ENCODE results near the gene TBC1D10B. TPM values are rescaled to one million over a fixed set of nuclear protein-coding genes. Genes with fewer than 3 reads are reported as not detected.

Gene TBC1D10B, protein sequence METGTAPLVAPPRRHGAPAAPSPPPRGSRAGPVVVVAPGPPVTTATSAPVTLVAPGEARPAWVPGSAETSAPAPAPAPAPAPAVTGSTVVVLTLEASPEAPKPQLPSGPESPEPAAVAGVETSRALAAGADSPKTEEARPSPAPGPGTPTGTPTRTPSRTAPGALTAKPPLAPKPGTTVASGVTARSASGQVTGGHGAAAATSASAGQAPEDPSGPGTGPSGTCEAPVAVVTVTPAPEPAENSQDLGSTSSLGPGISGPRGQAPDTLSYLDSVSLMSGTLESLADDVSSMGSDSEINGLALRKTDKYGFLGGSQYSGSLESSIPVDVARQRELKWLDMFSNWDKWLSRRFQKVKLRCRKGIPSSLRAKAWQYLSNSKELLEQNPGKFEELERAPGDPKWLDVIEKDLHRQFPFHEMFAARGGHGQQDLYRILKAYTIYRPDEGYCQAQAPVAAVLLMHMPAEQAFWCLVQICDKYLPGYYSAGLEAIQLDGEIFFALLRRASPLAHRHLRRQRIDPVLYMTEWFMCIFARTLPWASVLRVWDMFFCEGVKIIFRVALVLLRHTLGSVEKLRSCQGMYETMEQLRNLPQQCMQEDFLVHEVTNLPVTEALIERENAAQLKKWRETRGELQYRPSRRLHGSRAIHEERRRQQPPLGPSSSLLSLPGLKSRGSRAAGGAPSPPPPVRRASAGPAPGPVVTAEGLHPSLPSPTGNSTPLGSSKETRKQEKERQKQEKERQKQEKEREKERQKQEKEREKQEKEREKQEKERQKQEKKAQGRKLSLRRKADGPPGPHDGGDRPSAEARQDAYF
- 10 to 100 TPM; 59.0 to 61.4 TPM for total RNA-seq
- polyA plus RNA-seq = 17.3 TPM

- peak; percentile 96 to 100 (median 100) for DNase-seq
- CTCF ChIA-PET = interaction anchor here (0.8 to 2.4 kb wide), 12 partner anchors 8 to 279 kb away, joined by 3 to 24 read pairs (median 6); partner anchors contain the start of genes SEPTIN1, TBX6, ZNF747 and ZNF771
- H3K36me3 Mint-ChIP-seq = peaks cover 0 to 18% (median 2%) of the 10 kb centered on the region in 3 donors
- peaks cover 0 to 2% of the 10 kb centered on the region in 2 donors for H3K27me3 Mint-ChIP-seq
- POLR2A ChIA-PET = interaction anchor here (0.5 to 2.7 kb wide), 16 partner anchors 11 to 305 kb away, joined by 3 to 35 read pairs (median 6); partner anchors contain the start of genes ALDOA, CORO1A, PRR14 and SEPTIN1
- peak within 1 kb of the TSS; percentile 67 to 97 (median 94) for H3K27ac Mint-ChIP-seq
- Histone ChIP-seq H3K27me3 (ENCODE audit: insufficient read depth, low read length, poor library complexity, severe bottlenecking) (no peaks in the 10 kb centered on the region), H3K9me3 (ENCODE audit: low read length) (no peaks in the 10 kb centered on the region), H3K4me3 (ENCODE audit: low read length) (peak within 1 kb of the TSS; percentile 88), H3K4me1 (ENCODE audit: insufficient read depth, low read length) (peaks cover 36% of the 10 kb centered on the region), H3K36me3 (ENCODE audit: insufficient read depth, low read length) (peaks cover 2% of the 10 kb centered on the region), H3K27ac (ENCODE audit: low read depth, low read length) (peak within 1 kb of the TSS; percentile 74)
- peaks cover 43 to 56% (median 47%) of the 10 kb centered on the region in 3 donors for H3K4me1 Mint-ChIP-seq
- peak within 1 kb of the TSS; percentile 83 to 91 (median 89) for H3K4me3 Mint-ChIP-seq
- H3K9me3 Mint-ChIP-seq = no peaks in the 10 kb centered on the region
Measured at GRCh38 chr16:30370456-30371247, at the start of gene TBC1D10B. TSS of gene TBC1D10B (minus strand) at chr16:30370494. CDS start at chr16:30370183, 311 bp downstream.

DNA sequence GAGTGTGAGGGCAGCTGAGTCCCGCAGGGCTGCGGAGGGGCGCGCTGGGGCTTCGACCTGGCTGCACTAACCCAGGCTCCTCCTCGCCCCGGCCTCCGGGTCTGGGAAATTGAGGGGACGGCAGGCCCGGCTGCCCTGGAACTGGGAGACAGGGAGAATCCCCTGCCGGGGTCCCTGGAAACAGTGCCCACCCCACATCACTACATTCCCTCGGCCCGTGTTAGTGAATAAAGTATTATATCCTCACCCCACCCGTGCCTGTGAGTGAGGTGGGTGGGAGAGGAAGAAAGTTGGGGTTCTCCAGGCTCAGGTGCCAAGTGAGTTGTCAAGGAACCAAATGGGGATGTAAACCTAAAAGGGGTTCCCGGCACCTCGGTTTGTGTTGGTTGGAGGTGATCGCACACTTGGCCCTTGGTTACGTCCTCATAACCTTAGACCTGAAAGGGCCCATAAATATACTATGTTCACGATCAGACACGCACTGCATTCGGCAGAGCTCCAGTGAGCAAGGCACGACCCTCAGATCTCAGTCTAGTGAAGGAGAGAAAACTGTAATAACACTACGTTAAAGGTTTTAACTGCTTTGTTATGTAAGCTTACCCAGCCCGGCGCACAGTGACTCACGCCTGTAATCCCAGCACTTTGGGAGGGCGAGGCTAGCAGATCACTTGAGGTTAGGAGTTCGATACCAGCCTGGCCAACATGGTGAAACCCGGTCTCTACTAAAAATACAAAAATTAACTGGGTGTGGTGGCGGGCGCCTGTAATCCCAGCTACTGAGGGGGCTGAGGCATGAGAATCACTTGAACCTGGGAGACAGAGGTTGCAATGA is 48.3 kb upstream of the TBC1D10B start:
- Histone ChIP-seq H3K36me3 (ENCODE audit: insufficient read depth, low read length) (no peaks in the 10 kb centered on the region), H3K27ac (ENCODE audit: low read depth, low read length) (peak overlapping the region; percentile 65), H3K4me3 (ENCODE audit: low read length) (peak overlapping the region; percentile 68), H3K27me3 (ENCODE audit: insufficient read depth, low read length, poor library complexity, severe bottlenecking) (no peaks in the 10 kb centered on the region), H3K9me3 (ENCODE audit: low read length) (no peaks in the 10 kb centered on the region), H3K4me1 (ENCODE audit: insufficient read depth, low read length) (peaks cover 11% of the 10 kb centered on the region)
- H3K4me3 Mint-ChIP-seq = peak overlapping the region; percentile 47 to 82 (median 75)
- H3K36me3 Mint-ChIP-seq = peaks cover 0 to 28% (median 13%) of the 10 kb centered on the region in 3 donors
- POLR2A ChIA-PET = interaction anchor here (0.5 to 2.5 kb wide), 30 partner anchors 9 to 728 kb away, joined by 3 to 35 read pairs (median 4); partner anchors contain the start of genes ALDOA, CORO1A, DCTPP1 and FBRS
- no peaks in the 10 kb centered on the region for H3K9me3 Mint-ChIP-seq
- H3K27me3 Mint-ChIP-seq = peaks cover 0 to 1% of the 10 kb centered on the region in 2 donors
- DNase-seq = no peak
- H3K4me1 Mint-ChIP-seq = peaks cover 14 to 16% (median 14%) of the 10 kb centered on the region in 3 donors
- H3K27ac Mint-ChIP-seq = peak overlapping the region; percentile 73 to 88 (median 78)
- CTCF ChIA-PET = interaction anchor here (0.7 to 2.9 kb wide), 24 partner anchors 10 to 363 kb away, joined by 3 to 28 read pairs (median 3); partner anchors contain the start of genes DCTPP1, ITGAL, SEPTIN1 and TBX6

DNA sequence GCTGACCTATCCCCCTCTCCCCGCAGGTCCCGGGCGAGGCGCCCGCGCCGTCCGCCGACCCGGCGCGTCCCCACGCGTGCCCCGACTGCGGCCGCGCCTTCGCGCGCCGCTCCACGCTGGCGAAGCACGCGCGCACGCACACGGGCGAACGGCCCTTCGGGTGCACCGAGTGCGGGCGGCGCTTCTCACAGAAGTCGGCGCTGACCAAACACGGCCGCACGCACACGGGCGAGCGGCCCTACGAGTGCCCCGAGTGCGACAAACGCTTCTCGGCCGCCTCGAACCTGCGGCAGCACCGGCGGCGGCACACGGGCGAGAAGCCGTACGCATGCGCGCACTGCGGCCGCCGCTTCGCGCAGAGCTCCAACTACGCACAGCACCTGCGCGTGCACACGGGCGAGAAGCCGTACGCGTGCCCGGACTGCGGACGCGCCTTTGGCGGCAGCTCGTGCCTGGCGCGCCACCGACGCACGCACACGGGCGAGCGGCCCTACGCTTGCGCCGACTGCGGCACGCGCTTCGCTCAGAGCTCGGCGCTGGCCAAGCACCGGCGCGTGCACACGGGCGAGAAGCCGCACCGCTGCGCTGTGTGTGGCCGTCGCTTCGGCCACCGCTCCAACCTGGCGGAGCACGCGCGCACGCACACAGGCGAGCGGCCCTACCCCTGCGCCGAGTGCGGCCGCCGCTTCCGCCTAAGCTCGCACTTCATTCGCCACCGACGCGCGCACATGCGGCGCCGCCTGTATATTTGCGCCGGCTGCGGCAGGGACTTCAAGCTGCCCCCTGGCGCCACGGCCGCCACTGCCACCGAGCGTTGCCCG is 47.4 kb upstream of the TBC1D10B start:
- ChIA-PET CTCF (interaction anchor here (0.7 to 1.5 kb wide), 23 partner anchors 10 to 362 kb away, joined by 3 to 28 read pairs (median 3); partner anchors contain the start of genes DCTPP1, ITGAL, SEPTIN1 and TBX6), POLR2A (interaction anchor here (0.5 to 2.5 kb wide), 34 partner anchors 8 to 727 kb away, joined by 3 to 35 read pairs (median 4); partner anchors contain the start of genes ALDOA, CORO1A, DCTPP1 and FBRS)
- peak overlapping the region in 4 of 8 donors; percentile 68 to 88 (median 75) for H3K27ac Mint-ChIP-seq
- H3K27me3 Mint-ChIP-seq = peaks cover 0 to 1% of the 10 kb centered on the region in 2 donors
- peaks cover 0 to 24% (median 13%) of the 10 kb centered on the region in 3 donors for H3K36me3 Mint-ChIP-seq
- peaks cover 14 to 16% (median 14%) of the 10 kb centered on the region in 3 donors for H3K4me1 Mint-ChIP-seq
- peak overlapping the region; percentile 58 to 86 (median 71) for H3K4me3 Mint-ChIP-seq
- H3K4me3 ChIP-seq (ENCODE audit: low read length) = peak overlapping the region; percentile 68
- peak; percentile 80 to 93 (median 89) for DNase-seq
- H3K27ac ChIP-seq (ENCODE audit: low read depth, low read length) = peak overlapping the region; percentile 65
- no peaks in the 10 kb centered on the region for H3K9me3 ChIP-seq (ENCODE audit: low read length)
- no peaks in the 10 kb centered on the region for H3K9me3 Mint-ChIP-seq
- H3K27me3 ChIP-seq (ENCODE audit: insufficient read depth, low read length, poor library complexity, severe bottlenecking) = no peaks in the 10 kb centered on the region
- H3K4me1 ChIP-seq (ENCODE audit: insufficient read depth, low read length) = peaks cover 11% of the 10 kb centered on the region
- H3K36me3 ChIP-seq (ENCODE audit: insufficient read depth, low read length) = no peaks in the 10 kb centered on the region

DNA sequence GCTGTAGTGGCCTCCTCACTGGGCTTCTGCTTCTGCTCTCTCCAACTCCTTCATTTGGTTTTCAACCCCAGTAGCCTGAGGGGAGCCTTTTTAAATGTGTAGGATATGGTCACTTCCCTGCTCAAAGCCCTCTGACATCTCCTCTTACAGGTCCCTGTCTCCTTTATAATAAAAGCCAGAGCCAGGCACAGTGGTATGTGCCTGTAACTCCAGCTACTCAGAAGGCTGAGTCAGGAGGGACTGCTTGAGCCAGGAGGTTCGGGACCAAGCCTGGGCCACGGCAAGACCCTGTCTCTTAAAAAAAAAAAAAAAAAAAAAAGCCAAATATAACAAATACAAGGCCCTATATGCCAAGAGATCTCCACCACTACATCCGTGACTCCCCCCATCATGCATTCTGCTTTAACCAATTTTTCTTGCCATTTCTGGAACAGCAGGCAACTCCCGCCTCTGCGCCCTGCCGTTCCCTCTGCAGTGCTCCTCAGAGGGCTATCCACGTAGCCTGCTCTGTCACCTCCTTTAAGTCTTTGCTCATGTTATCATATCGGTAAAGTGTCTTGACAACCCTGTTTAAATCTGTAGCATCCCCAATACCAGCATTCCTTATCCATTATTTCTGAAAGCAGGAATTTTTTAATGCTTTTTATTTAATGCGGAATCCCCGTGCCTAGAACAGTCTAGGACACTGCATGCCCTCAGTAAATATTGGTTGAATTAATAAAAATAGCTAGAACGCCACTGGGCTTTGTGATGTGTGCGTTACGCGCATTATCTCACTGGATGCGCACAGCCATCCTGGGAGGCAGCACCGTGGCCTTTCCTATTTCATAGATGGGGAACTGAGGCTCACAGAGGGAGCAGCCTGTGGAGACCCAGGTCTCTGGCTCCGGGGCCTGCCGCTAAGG is 46.6 kb upstream of the TBC1D10B start:
- Mint-ChIP-seq H3K27me3 (peaks cover 0 to 1% of the 10 kb centered on the region in 2 donors), H3K27ac (peak overlapping the region in 7 of 8 donors; percentile 40 to 93 (median 78)), H3K4me1 (peaks cover 16 to 17% (median 17%) of the 10 kb centered on the region in 3 donors), H3K36me3 (peaks cover 0 to 25% (median 13%) of the 10 kb centered on the region in 3 donors), H3K4me3 (peak overlapping the region; percentile 56 to 75 (median 60)), H3K9me3 (no peaks in the 10 kb centered on the region)
- Histone ChIP-seq H3K27me3 (ENCODE audit: insufficient read depth, low read length, poor library complexity, severe bottlenecking) (no peaks in the 10 kb centered on the region), H3K9me3 (ENCODE audit: low read length) (no peaks in the 10 kb centered on the region), H3K36me3 (ENCODE audit: insufficient read depth, low read length) (no peaks in the 10 kb centered on the region), H3K4me1 (ENCODE audit: insufficient read depth, low read length) (peaks cover 11% of the 10 kb centered on the region), H3K27ac (ENCODE audit: low read depth, low read length) (peak overlapping the region; percentile 65), H3K4me3 (ENCODE audit: low read length) (peak overlapping the region; percentile 68)
- POLR2A ChIA-PET = interaction anchor here (0.6 to 2.5 kb wide), 20 partner anchors 10 to 357 kb away, joined by 3 to 35 read pairs (median 6); partner anchors contain the start of genes ALDOA, CORO1A, DCTPP1 and FBRS
- DNase-seq = no peak
- CTCF ChIA-PET = interaction anchor here (0.8 to 1.5 kb wide), 12 partner anchors 9 to 325 kb away, joined by 3 to 28 read pairs (median 4); partner anchors contain the start of genes DCTPP1, ITGAL, TBX6 and ZNF747

GRCh38 chr16:30416047-30416603 is 45.8 kb upstream of the TBC1D10B start:
- Mint-ChIP-seq H3K36me3 (peaks cover 0 to 23% (median 10%) of the 10 kb centered on the region in 3 donors), H3K4me3 (peak overlapping the region in 5 of 7 donors; percentile 0 to 80 (median 17)), H3K9me3 (no peaks in the 10 kb centered on the region), H3K27me3 (peaks cover 0 to 1% of the 10 kb centered on the region in 2 donors), H3K4me1 (peaks cover 14 to 17% (median 15%) of the 10 kb centered on the region in 3 donors), H3K27ac (peak overlapping the region in 6 of 8 donors; percentile 5 to 39 (median 30))
- no peak overlapping the region for H3K27ac ChIP-seq (ENCODE audit: low read depth, low read length)
- no peaks in the 10 kb centered on the region for H3K27me3 ChIP-seq (ENCODE audit: insufficient read depth, low read length, poor library complexity, severe bottlenecking)
- H3K4me1 ChIP-seq (ENCODE audit: insufficient read depth, low read length) = peaks cover 11% of the 10 kb centered on the region
- H3K4me3 ChIP-seq (ENCODE audit: low read length) = no peak overlapping the region
- ChIA-PET CTCF (interaction anchor here (1.1 kb wide), 2 partner anchors 33 to 120 kb away, joined by 4 to 5 read pairs; partner anchors contain the start of gene SEPTIN1), POLR2A (interaction anchor here (2.4 to 2.5 kb wide), 2 partner anchors 38 to 45 kb away, joined by 10 to 17 read pairs; partner anchors contain the start of gene TBC1D10B)
- no peaks in the 10 kb centered on the region for H3K9me3 ChIP-seq (ENCODE audit: low read length)
- no peak for DNase-seq
- H3K36me3 ChIP-seq (ENCODE audit: insufficient read depth, low read length) = no peaks in the 10 kb centered on the region
